Skin of body (tissue), 2 donors: ENCODE measurements around the gene GARIN1A. TPM values are rescaled to one million over a fixed set of nuclear protein-coding genes. Genes with fewer than 3 reads are reported as not detected.
"Not testable (repeated sequence)": the region's sequence is repeated elsewhere in the genome, so short reads cannot be mapped to it uniquely, and the experiment has no call there.

ENCODE experiments used
- DNase-seq: peaks from one replicate; lab custom pipeline; 2025; lab: John Stamatoyannopoulos, UW
- total RNA-seq: library from RNA; depleted of rRNA; stranded (reverse); fragments of >200 nt; gene quantifications from one replicate; pipeline ENCODE4 v1.2.3, GENCODE V29; 2014

The GARIN1A gene
- total RNA-seq, 1 donor from 2014 or later: 0.30 TPM

DNA sequence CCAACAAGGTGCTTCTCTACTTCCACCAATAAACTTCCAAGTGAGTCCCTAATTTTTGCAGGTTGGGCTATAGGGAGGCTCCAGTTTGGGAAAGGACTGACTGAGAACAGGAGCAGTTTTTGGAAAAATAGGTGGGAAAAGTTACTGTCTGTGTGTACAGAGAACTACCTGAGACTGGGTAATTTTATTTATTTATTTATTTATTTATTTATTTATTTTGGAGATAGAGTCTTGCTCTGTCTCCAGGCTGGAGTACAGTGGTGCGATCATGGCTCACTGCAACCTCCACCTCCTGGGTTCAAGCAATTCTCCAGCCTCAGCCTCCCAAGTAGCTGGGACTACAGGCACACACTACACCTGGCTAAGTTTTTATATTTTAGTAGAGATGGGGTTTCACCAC, 11.2 kb downstream of the GARIN1A start:
- not testable (repeated sequence) for DNase-seq

GRCh38 chr7:128683738-128684137, 11.6 kb downstream of the GARIN1A start:
- DNase-seq: not testable (repeated sequence)

DNA sequence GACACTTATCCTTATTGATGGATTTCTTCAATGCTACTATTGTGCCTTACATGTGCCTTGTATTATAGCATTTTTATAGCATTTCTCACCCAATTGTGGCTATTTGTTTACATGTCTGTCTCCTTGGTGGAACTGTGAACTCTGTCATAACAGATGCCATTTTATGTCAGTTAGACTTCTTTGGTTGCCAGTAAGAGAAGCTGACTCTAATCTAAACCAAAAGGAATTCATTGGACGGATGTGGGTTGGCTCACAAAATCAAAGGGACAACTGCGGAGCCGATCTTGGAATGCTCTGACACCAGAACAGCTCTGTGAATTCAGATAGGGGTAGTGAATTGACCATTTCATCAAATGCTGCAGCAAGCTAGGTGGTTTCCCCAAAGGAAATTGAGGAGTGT, 15.0 kb downstream of the GARIN1A start:
- DNase-seq: no peak

DNA sequence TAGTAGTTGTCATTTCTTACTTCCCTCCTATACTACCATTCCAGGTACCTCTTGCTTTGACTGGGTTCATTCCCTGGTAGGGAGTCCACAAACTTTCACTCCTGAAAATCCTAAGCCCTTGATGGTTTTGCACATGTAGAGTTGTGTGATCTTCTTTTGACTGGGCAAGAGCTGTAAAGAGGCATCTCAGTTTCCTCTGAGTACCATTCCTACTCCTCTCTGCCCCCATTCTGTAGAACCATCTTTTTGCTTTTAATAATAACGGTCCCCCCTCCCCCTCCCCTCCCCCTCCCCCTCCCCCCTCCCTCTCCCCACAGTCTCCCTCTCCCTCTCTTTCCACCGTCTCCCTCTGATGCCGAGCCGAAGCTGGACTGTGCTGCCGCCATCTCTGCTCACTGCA, 16.4 kb downstream of the GARIN1A start:
- DNase-seq: no peak

- DNase-seq: not testable (repeated sequence)
These were observed 17.3 kb downstream of the GARIN1A start for GRCh38 chr7:128689161-128689935.

DNA sequence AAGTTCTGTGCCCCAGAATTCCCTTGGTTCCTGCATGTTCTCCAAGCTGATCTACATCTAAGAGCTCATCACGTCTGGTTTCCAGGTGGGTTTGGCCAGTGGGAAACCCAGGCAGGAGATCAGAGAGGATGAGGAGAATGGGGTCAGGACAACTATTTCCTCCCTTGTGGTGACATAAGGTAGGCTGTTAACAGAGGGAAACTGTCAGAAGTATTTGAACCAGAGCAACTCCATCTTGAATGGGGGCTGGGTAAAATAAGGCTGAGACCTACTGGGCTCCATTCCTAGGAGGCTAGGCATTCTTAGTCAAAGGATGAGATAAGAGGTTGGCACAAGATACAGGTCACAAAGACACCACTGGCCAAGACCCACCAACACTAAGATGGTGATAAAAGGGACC, 19.1 kb downstream of the GARIN1A start:
- no peak for DNase-seq

DNA sequence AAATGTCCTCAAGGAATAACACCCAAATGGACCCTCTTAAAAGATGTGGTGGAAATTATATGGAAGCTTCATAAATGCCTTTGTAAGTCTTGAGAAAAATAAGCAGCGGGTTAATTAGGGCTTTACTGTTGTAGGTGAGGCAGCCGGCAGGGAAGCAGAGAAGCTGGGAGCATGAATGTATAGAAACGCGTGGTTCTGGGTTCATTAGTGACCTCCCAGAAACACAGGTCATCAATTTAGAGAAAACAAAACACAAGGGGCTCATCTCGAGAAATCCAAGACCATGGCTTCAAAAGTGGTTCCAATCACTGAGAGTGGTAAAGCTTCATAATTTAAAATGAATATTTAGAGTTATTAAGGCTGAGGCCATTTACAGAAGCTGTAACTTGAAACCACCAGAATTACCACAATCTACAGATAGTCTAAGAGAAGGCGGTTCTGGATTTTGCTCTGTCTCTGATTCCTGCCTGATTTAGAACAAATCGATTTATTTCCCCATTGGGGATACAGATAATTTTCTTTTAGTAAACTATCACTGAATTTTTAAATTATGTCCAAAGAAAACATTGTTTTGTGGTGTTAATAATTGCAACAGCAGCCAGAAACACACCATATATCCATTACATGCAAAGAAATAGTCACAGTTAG, 20.7 kb downstream of the GARIN1A start:
- DNase-seq: no peak

DNA sequence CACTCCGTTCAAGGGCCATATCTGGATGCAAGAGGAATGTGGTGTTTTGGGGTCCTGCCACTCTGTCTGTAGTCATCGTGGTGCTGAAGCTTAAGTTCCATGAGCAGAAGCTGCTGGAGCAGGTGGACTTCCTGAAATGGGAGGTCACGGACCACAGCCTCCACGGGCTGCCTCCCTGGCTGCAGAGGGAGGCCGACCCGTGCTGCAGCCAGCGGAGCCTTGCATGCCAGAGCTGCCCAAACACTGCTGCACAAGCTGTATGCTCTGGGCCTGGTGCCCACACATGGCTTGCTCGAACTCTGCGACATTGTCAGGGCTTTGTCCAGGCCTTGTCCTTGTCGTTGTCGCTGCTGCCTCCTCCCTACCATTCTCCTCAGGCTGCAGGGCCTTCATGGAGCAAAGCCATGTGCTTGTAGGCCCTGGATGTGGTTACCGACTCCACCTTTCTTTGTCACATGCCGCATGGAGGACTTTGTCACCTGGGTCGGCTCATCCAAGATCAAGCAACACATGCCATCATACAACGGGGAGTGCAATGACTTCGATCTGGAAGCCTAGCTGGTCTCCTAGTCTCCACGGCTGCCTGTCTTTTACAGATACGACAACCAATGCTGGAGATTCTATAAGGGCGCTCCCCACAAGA, 21.4 kb downstream of the GARIN1A start:
- DNase-seq: no peak

DNA sequence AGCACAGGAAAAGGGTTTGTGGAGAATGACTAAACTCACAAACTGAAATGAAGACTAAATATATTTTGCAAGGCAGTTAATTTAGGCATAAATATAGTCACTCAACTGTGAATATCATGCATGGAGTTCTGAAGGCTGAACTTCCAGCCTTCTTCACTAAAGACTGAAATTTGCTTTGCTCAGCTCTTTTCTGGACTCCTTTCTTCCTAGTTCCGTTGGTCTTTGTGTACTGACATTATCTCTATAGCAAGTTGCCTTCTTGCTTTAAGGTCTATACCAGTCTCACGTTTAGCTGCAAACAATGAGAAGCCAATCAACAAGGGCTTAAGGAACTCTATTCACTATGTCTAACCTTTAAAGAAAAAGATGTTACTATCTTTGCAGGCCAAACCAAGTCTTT, 22.6 kb downstream of the GARIN1A start:
- no peak for DNase-seq

- no peak for DNase-seq
These were observed 25.3 kb downstream of the GARIN1A start for GRCh38 chr7:128697302-128697905.

GRCh38 chr7:128699196-128699712, 27.2 kb downstream of the GARIN1A start:
- no peak for DNase-seq

DNA sequence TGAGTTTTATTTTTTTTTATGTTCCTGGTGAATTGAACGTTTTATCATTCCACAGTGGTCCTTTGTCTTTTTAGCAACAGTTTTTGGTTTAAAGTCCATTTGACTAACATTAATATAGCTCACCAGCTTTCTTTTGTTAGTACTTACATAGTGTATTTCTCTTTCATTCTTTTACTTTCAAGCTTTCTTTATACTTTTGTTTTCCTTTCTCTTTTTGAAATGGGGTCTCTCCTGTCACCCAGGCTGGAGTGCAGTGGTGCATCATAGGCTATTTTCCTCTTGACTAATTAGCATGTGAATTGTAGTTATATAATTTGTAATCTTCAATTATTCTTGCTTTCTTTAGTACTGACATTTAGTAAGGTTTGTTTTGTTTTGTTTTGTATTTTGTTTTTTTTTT, 27.8 kb downstream of the GARIN1A start:
- no peak for DNase-seq

- no peak for DNase-seq
These were observed 29.1 kb downstream of the GARIN1A start for GRCh38 chr7:128701062-128701785.

GRCh38 chr7:128703609-128704241, 31.6 kb downstream of the GARIN1A start:
- DNase-seq: no peak

DNA sequence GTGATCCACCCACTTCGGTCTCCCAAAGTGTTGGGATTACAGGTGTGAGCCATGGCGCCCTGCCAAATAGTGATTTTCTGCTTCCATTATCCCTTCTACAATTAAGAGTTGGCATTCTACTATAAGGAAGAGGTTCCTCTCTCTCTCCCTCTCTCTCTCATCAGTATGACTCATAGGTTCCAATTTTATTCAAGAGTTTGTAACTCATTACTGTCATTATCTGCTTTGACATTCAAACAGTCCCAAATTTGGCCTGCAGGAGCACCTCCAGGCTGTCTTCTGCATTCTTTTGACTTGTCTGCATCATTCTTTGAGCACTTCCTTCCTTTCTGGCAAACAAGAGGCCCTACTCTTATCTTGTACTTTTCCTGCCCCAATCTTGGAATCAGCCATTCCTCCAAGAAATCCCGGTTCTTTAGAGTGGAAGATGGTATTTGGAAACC, 33.8 kb downstream of the GARIN1A start:
- no peak for DNase-seq

DNA sequence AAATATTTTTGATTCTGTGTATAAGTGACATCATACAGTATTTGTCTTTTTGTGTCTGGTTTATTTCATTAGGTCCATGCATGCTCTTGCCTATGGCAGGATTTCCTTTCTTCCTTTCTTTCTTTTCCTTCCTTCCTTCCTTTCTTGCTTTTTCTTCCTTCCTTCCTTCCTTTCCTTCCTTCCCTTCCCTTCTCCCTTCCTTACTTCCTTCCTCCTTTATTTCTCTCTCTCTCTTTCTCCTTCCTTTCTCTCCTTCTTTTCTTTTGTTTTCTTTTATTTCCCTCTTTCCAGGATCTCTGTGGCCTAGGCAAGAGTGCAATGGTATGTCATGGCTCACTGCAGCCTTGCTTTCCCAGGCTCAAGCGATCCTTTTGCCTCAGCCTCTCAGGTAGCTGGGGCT, 35.7 kb downstream of the GARIN1A start:
- DNase-seq: no peak

DNA sequence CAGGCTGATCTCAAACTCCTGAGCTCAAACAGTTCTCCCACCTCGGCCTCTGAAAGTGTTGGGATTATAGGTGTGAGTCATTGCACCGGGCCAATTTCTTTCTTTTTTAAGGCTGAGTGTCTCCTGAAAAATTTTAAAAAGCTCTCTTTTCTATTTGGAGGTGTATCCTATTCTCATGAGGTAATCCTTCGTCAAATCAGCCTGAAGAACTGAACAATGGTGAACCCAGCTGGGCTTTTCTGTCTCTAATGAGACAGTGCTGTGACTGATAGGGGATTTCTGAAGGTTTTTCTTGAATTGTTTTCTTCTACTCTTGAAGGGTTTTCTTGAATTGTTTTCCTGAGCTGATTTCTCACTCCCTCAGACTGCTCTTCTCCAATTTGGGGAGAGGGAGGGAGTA, 36.1 kb downstream of the GARIN1A start:
- no peak for DNase-seq

DNA sequence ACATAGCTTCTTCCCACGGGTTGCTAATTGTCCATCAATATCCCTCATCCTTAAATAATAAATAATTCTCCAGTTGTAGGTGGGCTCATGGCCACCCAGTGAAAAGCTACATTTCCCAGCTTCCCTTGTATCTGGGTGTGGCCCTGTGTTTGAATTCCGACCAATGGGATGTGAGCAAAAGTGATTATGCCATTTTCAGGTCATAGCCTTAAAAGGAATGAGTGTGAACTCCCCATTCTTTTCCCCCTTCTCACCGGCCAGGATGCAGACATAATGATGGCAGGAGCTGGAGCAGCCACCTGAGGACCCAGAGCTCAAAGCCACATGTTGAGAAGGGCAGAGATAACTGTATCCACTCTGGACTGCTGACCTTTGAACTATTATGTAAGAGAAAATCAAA, 36.7 kb downstream of the GARIN1A start:
- no peak for DNase-seq

DNA sequence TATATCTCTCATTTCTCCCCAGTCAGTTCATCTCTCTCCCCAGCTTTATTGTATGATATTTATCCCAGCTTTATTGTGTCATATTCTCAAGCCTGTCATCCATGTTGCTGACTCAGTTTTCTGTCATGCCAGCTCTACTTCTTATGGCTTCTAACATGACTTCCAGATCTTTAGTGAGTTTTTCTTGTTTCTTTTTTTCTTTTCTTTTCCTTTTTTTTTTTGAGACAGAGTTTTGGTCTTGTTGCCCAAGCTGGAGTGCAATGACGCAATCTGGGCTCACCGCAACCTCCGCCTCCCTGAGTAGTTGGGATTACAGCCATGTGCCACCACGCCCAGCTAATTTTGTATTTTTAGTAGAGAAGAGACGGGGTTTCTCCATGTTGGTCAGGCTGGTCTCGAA, 38.4 kb downstream of the GARIN1A start:
- no peak for DNase-seq

DNA sequence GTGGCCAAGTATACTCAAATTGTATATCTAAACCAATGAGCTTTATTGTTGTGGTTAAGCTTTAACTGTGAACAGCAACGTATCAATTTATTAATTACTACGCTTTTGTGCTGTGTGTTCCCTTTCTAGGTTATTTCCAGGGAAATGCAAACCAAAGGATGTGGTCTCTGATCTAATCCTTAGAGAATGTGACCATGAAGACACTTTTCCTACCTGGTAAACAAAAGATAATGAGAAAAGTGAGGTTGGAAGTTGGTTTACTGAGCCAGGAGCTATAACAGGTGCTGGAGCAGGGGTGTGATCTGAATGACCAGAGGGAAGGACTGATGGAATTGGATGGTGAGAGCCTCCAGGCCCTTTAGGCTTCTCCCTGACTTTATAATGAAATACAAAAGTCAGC, 41.7 kb downstream of the GARIN1A start:
- DNase-seq: no peak
